GM12872 (cell line): ENCODE results near the gene POLR1A.

Experiments used
- TF ChIP-seq, protein P1 (sequence below): IDR thresholded peaks from 3 replicates; pipeline ENCODE4 v1.5.1; 2011; ENCODE audit warnings: low read depth, mild to moderate bottlenecking, low read length, moderate library complexity; ENCODE audit not compliant: insufficient read depth

Gene POLR1A

DNA sequence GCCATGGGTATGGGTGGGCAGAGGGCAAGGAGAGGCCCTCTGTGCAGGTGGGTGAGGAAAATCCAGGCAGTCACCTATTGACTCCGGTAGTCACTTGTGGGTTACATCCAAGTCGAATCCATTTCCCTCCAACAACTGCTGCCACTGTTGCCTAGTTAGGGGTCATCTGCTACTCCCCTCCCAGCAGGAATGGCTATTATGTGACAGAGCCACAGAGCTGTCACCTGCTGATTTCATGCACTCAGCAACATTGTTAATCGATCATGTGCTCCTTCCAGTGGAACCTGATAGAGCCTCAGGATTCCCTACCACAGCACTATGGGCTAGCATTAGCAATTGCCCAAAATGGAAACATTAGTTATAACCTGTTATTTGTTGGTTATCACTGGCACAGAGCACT lies 31.4 kb downstream of the POLR1A start:
- TF ChIP-seq, protein P1, sequence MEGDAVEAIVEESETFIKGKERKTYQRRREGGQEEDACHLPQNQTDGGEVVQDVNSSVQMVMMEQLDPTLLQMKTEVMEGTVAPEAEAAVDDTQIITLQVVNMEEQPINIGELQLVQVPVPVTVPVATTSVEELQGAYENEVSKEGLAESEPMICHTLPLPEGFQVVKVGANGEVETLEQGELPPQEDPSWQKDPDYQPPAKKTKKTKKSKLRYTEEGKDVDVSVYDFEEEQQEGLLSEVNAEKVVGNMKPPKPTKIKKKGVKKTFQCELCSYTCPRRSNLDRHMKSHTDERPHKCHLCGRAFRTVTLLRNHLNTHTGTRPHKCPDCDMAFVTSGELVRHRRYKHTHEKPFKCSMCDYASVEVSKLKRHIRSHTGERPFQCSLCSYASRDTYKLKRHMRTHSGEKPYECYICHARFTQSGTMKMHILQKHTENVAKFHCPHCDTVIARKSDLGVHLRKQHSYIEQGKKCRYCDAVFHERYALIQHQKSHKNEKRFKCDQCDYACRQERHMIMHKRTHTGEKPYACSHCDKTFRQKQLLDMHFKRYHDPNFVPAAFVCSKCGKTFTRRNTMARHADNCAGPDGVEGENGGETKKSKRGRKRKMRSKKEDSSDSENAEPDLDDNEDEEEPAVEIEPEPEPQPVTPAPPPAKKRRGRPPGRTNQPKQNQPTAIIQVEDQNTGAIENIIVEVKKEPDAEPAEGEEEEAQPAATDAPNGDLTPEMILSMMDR = no peak

DNA sequence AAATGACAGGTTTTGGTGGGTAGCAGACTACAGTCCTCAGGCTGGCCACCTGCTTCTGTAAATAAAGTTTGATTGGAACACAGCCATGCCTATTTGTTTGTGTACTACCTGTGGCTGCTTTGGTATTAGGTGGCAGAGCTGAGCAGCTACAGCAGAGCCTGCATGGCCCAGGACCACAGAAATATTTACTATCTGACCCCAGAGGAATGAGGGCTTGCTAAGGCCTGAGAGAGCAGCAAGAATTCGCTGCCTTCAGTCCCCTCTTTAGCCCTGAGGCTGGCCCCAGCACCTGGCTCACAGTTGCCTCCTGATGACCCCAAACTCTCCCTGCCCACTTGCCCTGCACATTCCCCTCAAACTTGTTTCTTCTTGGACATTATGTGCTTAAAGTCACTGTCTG lies 32.5 kb downstream of the POLR1A start:
- TF ChIP-seq, protein P1 = no peak

DNA sequence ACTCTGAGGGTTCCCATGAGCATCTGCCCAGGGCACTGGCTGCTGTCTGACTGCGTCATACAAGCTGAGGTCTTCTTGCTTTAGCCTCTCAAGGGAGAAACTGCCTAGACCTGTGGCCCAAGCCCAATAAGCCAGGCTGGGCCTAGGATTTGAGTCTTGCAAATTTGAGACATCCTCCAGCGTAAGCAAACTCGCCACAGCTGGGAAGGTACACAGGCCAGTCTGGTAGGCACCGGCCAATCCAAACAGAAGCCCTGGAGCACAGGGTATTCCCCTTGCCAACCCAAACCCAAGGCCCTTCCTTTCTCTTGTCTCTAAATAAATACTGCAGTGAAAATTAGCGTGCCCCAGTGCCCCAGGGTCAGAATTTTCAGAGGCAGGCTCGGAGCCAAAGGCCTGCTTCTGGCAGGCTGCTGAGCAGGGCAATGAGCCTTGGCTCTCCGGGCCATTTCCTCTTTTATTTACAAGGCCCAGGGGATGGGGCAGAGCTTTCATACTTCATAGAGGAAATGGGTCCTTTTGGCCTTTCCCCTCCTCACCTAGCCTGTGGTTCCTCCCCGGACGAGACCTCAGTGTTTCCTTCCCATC lies 33.3 kb downstream of the POLR1A start:
- TF ChIP-seq, protein P1 = no peak

DNA sequence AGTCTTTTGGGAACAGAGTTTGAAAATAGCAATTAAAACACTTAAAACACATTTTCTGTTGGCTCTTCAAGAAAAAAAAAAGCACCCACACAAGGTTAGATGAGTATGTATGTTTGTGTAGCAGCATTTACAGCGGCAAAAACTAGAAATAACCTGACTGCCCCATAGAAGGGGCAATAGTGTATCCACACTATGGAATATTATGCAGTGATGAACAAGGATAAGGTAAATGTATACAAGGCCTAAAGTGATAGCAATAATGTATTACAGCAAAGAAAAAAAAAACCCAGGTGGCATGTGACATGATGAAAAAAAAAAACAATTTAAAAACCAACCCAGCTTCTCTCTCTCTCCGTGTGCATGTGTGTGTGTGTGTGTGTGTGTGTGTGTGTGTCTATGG lies 34.8 kb downstream of the POLR1A start:
- TF ChIP-seq, protein P1 = no peak

DNA sequence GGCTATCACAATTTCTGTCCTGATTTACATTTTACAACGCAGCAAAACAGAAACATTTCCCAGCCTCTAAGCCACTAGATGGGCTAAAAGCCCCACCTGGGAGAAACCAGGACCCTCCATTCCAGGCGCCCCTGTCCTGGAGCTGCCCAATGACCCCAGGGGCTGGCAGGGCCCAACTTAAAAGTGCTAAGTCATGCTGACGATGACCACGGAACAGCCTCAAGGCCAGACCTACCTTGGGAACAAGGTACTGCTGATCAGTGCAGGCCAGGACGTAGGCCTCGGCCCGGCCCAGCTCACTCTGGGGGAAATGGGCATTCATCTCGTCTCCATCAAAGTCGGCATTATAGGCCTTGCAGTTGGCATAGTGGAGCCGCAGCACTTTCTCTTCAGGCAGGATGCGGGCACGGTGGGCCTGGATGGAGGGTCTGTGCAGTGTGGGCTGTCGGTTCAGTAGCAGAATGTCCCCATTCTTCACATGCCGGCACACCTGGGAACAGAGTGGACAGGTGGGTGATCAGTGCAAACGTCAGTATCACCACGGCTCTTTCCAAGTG lies 35.8 kb downstream of the POLR1A start:
- TF ChIP-seq, protein P1 = no peak

DNA sequence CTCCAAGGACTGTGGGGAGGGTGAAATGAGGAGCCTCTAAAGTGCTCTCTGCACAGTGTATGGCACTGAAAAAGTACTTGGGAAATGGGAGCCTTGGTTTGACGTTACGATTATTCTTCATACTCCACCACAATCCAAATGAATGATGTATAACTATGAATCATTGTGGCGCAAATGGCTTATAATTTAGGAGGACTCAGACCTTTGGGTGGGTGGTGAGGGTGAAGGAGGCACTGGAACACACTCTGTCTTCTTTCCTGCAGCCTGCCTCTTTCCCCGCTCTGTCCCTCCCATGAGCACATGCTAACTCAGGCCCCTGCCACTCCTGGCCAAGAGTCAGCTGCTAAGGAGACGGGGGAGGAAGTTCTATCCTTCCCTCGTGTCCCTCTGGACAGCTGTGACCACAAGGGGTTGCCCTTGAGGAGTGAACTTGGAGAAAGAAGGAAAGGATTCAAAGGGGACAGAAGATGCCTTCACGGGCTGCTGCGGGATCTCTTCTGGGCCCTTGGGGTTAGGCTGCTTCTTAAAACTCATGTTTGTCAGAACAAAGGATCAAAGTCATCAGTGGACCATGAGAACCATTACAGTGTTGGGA lies 36.5 kb downstream of the POLR1A start:
- TF ChIP-seq, protein P1 = no peak

DNA sequence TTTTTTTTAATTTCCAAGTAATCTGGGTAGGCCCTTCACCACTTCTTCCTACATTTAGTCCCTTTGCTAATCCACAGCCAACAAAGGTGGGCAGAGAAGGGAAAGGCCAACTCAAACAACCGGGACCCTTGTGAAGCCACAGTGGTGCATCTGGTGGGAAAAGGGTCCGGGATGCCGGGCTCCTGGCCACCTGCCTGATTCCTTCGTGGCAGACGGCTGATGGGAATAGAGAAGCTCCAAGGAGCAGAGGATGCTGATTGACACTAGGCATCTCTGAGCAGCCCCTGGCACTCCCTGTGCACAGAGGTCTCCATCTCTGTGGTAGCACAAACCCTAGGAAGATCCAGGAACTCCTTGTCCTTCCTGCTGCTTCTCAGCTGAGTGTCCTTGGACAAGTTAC lies 37.0 kb downstream of the POLR1A start:
- TF ChIP-seq, protein P1 = no peak
